Loucy (cell line): ENCODE measurements around the gene ELP2.

Source experiments
- H2AFZ ChIP-seq: fragments of 200-600 bp; sonication (generic); 2 replicates; pipeline ENCODE4 v1.6.0; 2016; ENCODE audit warnings: antibody characterized with exemption, mild to moderate bottlenecking, low read length, moderate library complexity
- H3F3A ChIP-seq: fragments of 200-600 bp; 2 replicates; pipeline ENCODE4 v1.6.0; 2016; ENCODE audit warnings: antibody characterized with exemption, low read depth, mild to moderate bottlenecking
- H3K27me3 ChIP-seq: fragments of 200-600 bp; sonication (generic); 2 replicates; pipeline ENCODE4 v1.6.1; 2014; ENCODE audit warnings: low read length, mild to moderate bottlenecking; ENCODE audit not compliant: insufficient read depth, poor library complexity, severe bottlenecking
- H3K36me3 ChIP-seq: fragments of 200-600 bp; sonication (generic); 2 replicates; pipeline ENCODE4 v1.6.1; 2016; ENCODE audit warnings: low read length; ENCODE audit not compliant: insufficient read depth
- H3K4me1 ChIP-seq: fragments of 200-600 bp; sonication (generic); 2 replicates; pipeline ENCODE4 v1.5.1; 2014; ENCODE audit warnings: low read length, mild to moderate bottlenecking; ENCODE audit not compliant: insufficient read depth, poor library complexity, severe bottlenecking
- H3K4me2 ChIP-seq: fragments of 200-600 bp; sonication (generic); 2 replicates; pipeline ENCODE4 v1.6.0; 2014; ENCODE audit warnings: antibody characterized with exemption, low read length, low read depth, mild to moderate bottlenecking; ENCODE audit not compliant: poor library complexity, severe bottlenecking
- H3K4me3 ChIP-seq: fragments of 200-600 bp; sonication (generic); 2 replicates; pipeline ENCODE4 v1.5.1; 2014; ENCODE audit warnings: low read length, mild to moderate bottlenecking, mixed read lengths; ENCODE audit not compliant: poor library complexity, severe bottlenecking
- H3K79me2 ChIP-seq: fragments of 200-600 bp; sonication (generic); 2 replicates; pipeline ENCODE4 v1.6.1; 2014; ENCODE audit warnings: low read length; ENCODE audit not compliant: insufficient read depth
- H3K9ac ChIP-seq: fragments of 200-600 bp; sonication (generic); 2 replicates; pipeline ENCODE4 v1.6.0; 2014; ENCODE audit warnings: mild to moderate bottlenecking, low read depth, low read length, moderate library complexity; ENCODE audit not compliant: poor library complexity, severe bottlenecking
- H3K9me2 ChIP-seq: fragments of 200-600 bp; sonication (generic); replicated peaks from 2 replicates; pipeline ENCODE4 v1.6.1; 2016; ENCODE audit warnings: low read depth, low read length, mixed read lengths
- H3K9me3 ChIP-seq: fragments of 200-600 bp; sonication (generic); 2 replicates; pipeline ENCODE4 v1.6.1; 2014; ENCODE audit warnings: mild to moderate bottlenecking, antibody characterized with exemption, low read length, low read depth; ENCODE audit not compliant: insufficient read depth
- H4K20me1 ChIP-seq: fragments of 200-600 bp; sonication (generic); 2 replicates; pipeline ENCODE4 v1.6.0; 2014; ENCODE audit warnings: antibody characterized with exemption, low read length, mild to moderate bottlenecking; ENCODE audit not compliant: insufficient read depth, poor library complexity, severe bottlenecking
- EZH2phosphoT487 ChIP-seq: fragments of 200-600 bp; IDR thresholded peaks from 2 replicates; pipeline ENCODE4 v1.6.1; 2018; ENCODE audit warnings: antibody characterized with exemption, mild to moderate bottlenecking, moderate library complexity, borderline replicate concordance
- TF ChIP-seq, protein P1 (sequence below): fragments of 200-600 bp; sonication (generic); conservative IDR thresholded peaks from 2 replicates; pipeline ENCODE4 v1.5.1; 2014; ENCODE audit warnings: mild to moderate bottlenecking, antibody characterized with exemption, low read length

The ELP2 gene

GRCh38 chr18:36175481-36175880 lies 45.8 kb downstream of the ELP2 start:
- Histone ChIP-seq H3K9me2 (no peaks in the 10 kb centered on the region), H3K4me3 (no peak overlapping the region), H3F3A (no peaks in the 10 kb centered on the region), H3K79me2 (no peaks in the 10 kb centered on the region), H3K4me2 (no peak overlapping the region), H3K27me3 (no peaks in the 10 kb centered on the region), H3K4me1 (no peaks in the 10 kb centered on the region), H2AFZ (no peak overlapping the region), H3K9ac (no peak overlapping the region), H3K9me3 (no peaks in the 10 kb centered on the region), H4K20me1 (no peaks in the 10 kb centered on the region), H3K36me3 (peaks cover 66% of the 10 kb centered on the region)
- TF ChIP-seq EZH2phosphoT487 = no peak
- TF ChIP-seq, protein P1, sequence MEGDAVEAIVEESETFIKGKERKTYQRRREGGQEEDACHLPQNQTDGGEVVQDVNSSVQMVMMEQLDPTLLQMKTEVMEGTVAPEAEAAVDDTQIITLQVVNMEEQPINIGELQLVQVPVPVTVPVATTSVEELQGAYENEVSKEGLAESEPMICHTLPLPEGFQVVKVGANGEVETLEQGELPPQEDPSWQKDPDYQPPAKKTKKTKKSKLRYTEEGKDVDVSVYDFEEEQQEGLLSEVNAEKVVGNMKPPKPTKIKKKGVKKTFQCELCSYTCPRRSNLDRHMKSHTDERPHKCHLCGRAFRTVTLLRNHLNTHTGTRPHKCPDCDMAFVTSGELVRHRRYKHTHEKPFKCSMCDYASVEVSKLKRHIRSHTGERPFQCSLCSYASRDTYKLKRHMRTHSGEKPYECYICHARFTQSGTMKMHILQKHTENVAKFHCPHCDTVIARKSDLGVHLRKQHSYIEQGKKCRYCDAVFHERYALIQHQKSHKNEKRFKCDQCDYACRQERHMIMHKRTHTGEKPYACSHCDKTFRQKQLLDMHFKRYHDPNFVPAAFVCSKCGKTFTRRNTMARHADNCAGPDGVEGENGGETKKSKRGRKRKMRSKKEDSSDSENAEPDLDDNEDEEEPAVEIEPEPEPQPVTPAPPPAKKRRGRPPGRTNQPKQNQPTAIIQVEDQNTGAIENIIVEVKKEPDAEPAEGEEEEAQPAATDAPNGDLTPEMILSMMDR = no peak

- no peak overlapping the region for H3K4me2 ChIP-seq
- H3K4me3 ChIP-seq = no peak overlapping the region
- H3K9me2 ChIP-seq = no peaks in the 10 kb centered on the region
- H3F3A ChIP-seq = no peaks in the 10 kb centered on the region
- H3K27me3 ChIP-seq = no peaks in the 10 kb centered on the region
- no peak for TF ChIP-seq EZH2phosphoT487
- TF ChIP-seq, protein P1 = no peak
- no peaks in the 10 kb centered on the region for H3K9me3 ChIP-seq
- H2AFZ ChIP-seq = no peak overlapping the region
- H3K9ac ChIP-seq = no peak overlapping the region
- no peaks in the 10 kb centered on the region for H3K79me2 ChIP-seq
- H4K20me1 ChIP-seq = no peaks in the 10 kb centered on the region
- H3K4me1 ChIP-seq = no peaks in the 10 kb centered on the region
- peaks cover 59% of the 10 kb centered on the region for H3K36me3 ChIP-seq
Observed at GRCh38 chr18:36176177-36176584, 46.5 kb downstream of the ELP2 start.

- H3K9me2 ChIP-seq = no peaks in the 10 kb centered on the region
- H3K79me2 ChIP-seq = no peaks in the 10 kb centered on the region
- no peak overlapping the region for H3K9ac ChIP-seq
- peaks cover 53% of the 10 kb centered on the region for H3K36me3 ChIP-seq
- no peak overlapping the region for H2AFZ ChIP-seq
- H4K20me1 ChIP-seq = no peaks in the 10 kb centered on the region
- H3F3A ChIP-seq = no peaks in the 10 kb centered on the region
- no peaks in the 10 kb centered on the region for H3K27me3 ChIP-seq
- no peak for TF ChIP-seq EZH2phosphoT487
- TF ChIP-seq, protein P1 = no peak
- H3K4me3 ChIP-seq = no peak overlapping the region
- H3K9me3 ChIP-seq = no peaks in the 10 kb centered on the region
- H3K4me1 ChIP-seq = no peaks in the 10 kb centered on the region
- H3K4me2 ChIP-seq = no peak overlapping the region
Observed at GRCh38 chr18:36176711-36177110, 47.0 kb downstream of the ELP2 start.
